ENCODE results near the gene SLC25A47. TPM values are rescaled to one million over a fixed set of nuclear protein-coding genes. Genes with fewer than 3 reads are reported as not detected.

Gene SLC25A47
- total RNA-seq, 1 donor: not detected

- no peak for DNase-seq (ENCODE audit: low read depth)
- TF ChIP-seq CTCF (IDR thresholded peaks at IDR 0.05; ENCODE audit: insufficient read depth, low read depth, low read length): no peak
- no peak overlapping the region for H3K4me3 ChIP-seq (ENCODE audit: low read depth, low read length)
These were observed 23.9 kb upstream of the SLC25A47 start for GRCh38 chr14:100299238-100299560.

DNA sequence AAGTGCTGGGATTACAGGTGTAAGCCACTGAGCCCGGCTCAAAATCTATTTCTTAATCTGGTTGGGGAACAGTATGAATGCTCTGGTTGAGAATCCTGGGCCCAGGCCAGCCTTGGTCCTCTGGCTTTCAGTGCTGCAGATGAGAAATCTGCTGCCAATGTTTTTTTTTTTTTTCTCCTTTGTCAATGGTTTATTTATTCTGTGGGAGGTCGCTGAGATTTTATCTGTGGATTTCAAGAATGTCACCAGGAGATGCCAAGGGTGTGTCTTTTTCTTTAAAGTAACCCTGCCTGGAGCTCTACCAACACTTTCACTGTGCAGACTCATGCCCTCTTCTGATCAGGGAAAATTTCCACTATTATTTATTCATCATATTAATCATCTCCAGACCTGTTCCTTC is 20.5 kb upstream of the SLC25A47 start:
- TF ChIP-seq CTCF (IDR thresholded peaks at IDR 0.05; ENCODE audit: insufficient read depth, low read depth, low read length): no peak
- no peak for DNase-seq (ENCODE audit: low read depth)

GRCh38 chr14:100303179-100303578 is 20.0 kb upstream of the SLC25A47 start:
- DNase-seq (ENCODE audit: low read depth): peak; percentile 24
- peak; percentile 84 for TF ChIP-seq CTCF (IDR thresholded peaks at IDR 0.05; ENCODE audit: insufficient read depth, low read depth, low read length)
- no peak overlapping the region for H3K4me3 ChIP-seq (ENCODE audit: low read depth, low read length)

More for the DNA sequence above, 20.5 kb upstream of the SLC25A47 start:
- H3K4me3 ChIP-seq (ENCODE audit: low read depth, low read length): no peak overlapping the region

DNA sequence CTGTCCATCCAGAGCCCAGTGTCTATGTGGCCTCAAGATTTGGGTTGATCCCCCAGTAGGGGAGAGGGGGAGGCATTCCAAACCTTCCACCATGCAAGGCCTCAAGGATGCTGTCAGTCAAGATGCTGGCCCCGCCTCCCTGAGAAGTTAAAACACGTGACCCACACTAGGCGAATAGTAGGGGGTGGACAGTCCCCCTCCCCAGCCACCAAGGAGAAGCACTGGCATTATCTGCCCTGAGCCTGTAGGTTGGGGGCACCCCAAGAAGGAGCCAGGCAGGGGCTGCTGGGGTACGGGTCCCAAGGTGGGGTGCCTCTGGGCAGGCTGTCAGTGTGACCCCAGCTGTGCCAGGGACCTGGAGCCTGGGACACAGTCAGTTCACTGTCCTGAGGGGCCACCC is 19.2 kb upstream of the SLC25A47 start:
- no peak overlapping the region for H3K4me3 ChIP-seq (ENCODE audit: low read depth, low read length)
- TF ChIP-seq CTCF (IDR thresholded peaks at IDR 0.05; ENCODE audit: insufficient read depth, low read depth, low read length): no peak
- no peak for DNase-seq (ENCODE audit: low read depth)

GRCh38 chr14:100304825-100305323 is 18.3 kb upstream of the SLC25A47 start:
- DNase-seq (ENCODE audit: low read depth): peak; percentile 42
- no peak for TF ChIP-seq CTCF (IDR thresholded peaks at IDR 0.05; ENCODE audit: insufficient read depth, low read depth, low read length)
- peak overlapping the region; percentile 73 for H3K4me3 ChIP-seq (ENCODE audit: low read depth, low read length)

GRCh38 chr14:100305324-100306100 is 17.6 kb upstream of the SLC25A47 start:
- TF ChIP-seq CTCF (IDR thresholded peaks at IDR 0.05; ENCODE audit: insufficient read depth, low read depth, low read length): no peak
- H3K4me3 ChIP-seq (ENCODE audit: low read depth, low read length): peak overlapping the region; percentile 73
- DNase-seq (ENCODE audit: low read depth): no peak

All from fibroblast of villous mesenchyme (primary cell).